Astrocyte of the cerebellum (primary cell): ENCODE data around the gene SLC12A4.
"Not testable (repeated sequence)": the region's sequence is repeated elsewhere in the genome, so short reads cannot be mapped to it uniquely, and the experiment has no call there.

Source experiments
- DNase-seq: peaks from one replicate; pipeline ENCODE4 v3.0.0-alpha.2; 2011; ENCODE audit warnings: low read depth
- H3K4me3 ChIP-seq: 2 replicates; pipeline ENCODE4 v1.5.1; 2011; ENCODE audit warnings: mild to moderate bottlenecking, low read depth, low read length, moderate library complexity
- in situ Hi-C: cut with HindIII; loops from 2 replicates; pipeline ENCODE4 v1.10.0; 2017; ENCODE audit warnings: low sequenced_read_pairs
- TF ChIP-seq, protein P1 (sequence below): IDR thresholded peaks from 2 replicates; pipeline ENCODE4 v1.5.1; 2012; ENCODE audit warnings: low read length, low read depth, moderate library complexity, mild to moderate bottlenecking; ENCODE audit errors: missing control alignments

The SLC12A4 gene

DNA sequence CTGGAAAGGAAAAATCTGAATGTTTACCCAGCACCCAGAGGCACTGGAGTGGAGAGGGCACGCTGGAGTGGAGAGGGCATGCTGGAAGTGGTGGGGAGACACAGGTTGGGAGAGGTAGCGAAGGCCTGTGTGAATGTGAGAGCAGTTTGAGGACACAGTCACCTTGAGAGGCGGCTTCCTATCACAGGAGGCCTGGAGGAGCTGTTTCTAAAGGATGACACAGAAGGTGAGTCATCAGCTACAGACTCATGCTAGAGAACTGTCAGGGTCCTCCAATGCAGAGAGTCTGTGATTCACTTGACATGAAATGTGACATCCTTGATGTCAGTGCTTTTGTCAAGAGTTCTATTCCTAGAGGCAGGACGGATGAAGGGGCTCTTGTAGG is 50.6 kb downstream of the SLC12A4 start:
- in situ Hi-C loops, result loop anchor here (25.0 kb wide), 1 partner anchor 94 kb away; the partner anchor contains the start of genes DDX28, DPEP2NB and DUS2
- H3K4me3 ChIP-seq, result no peak overlapping the region
- TF ChIP-seq, protein P1, sequence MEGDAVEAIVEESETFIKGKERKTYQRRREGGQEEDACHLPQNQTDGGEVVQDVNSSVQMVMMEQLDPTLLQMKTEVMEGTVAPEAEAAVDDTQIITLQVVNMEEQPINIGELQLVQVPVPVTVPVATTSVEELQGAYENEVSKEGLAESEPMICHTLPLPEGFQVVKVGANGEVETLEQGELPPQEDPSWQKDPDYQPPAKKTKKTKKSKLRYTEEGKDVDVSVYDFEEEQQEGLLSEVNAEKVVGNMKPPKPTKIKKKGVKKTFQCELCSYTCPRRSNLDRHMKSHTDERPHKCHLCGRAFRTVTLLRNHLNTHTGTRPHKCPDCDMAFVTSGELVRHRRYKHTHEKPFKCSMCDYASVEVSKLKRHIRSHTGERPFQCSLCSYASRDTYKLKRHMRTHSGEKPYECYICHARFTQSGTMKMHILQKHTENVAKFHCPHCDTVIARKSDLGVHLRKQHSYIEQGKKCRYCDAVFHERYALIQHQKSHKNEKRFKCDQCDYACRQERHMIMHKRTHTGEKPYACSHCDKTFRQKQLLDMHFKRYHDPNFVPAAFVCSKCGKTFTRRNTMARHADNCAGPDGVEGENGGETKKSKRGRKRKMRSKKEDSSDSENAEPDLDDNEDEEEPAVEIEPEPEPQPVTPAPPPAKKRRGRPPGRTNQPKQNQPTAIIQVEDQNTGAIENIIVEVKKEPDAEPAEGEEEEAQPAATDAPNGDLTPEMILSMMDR, result no peak
- no peak for DNase-seq

DNA sequence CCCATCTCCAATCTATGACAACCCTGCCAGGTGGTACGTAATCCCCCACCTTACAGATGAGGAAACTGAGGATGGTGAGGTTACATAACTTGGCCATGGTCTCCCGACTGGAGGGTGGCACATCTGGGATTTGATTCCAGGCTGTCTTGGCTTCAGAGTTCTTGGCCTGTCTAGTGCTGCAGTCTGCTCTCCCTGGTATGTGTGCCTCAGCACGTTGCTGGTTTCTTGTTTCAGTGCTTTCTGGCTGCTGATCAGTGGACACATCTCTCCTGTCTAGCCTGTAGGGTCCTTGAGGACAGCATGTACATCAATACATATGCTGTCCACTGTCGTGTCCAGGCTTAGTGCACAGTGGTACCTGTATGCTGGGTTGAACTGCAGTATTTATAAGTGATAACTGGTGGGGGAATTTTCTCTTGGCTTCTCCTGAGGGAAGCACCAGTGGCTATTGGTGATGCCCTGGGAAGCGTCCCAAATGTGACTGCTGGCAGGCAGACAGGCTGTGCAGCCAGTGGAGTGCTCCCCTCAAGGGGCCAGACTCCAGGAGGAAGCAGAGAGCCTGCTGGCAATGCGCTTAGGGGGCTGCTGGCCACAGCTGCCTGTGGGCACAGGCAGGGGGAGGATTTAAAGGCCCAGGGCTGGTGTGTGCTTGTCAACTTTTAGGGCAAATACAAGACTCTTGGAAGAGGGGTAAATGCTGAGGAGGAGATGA is 51.1 kb downstream of the SLC12A4 start:
- in situ Hi-C loops, result loop anchor here (25.0 kb wide), 1 partner anchor 95 kb away; the partner anchor contains the start of genes DDX28, DPEP2NB and DUS2
- TF ChIP-seq, protein P1, result no peak
- no peak overlapping the region for H3K4me3 ChIP-seq
- no peak for DNase-seq

DNA sequence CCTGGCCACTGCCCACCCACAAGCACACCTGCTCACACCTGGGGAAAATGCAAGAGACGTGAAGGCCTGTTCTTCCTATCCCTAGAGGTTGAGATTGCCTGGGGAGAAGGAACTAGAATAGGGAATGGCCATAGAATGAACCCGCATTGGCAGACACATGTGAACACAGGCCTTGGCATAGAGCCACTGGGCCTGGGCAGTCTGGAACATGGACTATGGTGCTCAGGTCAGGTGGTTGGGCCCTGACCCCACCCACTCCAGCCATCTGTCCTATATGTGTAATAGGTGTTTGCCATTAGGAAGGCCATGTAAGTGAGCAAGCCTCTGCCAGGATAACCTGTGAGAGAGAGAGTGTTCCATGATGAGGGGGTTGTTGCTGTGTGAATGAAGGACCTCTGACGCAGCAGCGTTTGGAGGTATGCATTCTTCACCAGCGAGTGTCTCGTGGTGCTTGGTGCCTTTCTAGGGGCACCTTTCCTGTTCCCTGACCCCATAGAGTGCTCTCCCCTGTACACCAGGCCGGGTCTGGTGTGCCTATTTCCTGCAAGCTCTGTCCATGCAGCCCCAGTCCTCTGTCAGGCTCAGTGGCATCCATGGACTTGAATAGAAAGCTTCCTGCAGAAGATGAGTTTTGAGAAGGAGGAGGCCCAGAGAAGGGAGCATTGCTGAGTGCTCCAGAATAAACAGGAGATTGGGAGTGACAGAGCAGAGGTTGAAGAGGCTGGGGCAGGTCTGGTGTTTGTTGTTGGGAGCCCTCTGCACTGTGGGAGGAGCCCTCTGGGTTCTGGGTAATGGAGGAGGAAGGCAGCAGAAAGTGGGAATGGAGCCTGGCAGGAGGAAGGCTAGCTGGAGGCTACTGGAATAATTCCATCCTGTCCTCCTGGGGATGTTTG is 52.4 kb downstream of the SLC12A4 start:
- in situ Hi-C loops, result loop anchor here (25.0 kb wide), 1 partner anchor 96 kb away; the partner anchor contains the start of genes DDX28, DPEP2NB and DUS2
- DNase-seq, result no peak
- H3K4me3 ChIP-seq, result no peak overlapping the region
- TF ChIP-seq, protein P1, result no peak

DNA sequence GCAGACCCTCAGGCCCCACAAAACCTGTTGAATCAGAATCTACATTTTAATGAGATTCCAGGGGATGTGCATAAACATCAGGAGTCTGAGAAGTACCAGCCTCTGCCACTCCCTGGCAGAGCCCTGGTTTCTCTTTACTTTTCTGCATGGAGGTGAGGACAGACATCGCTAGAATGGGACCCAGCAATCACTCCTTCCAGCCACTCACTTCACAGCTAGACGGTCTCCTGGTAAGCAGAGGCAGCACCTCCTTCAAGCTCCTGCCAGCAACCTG is 53.0 kb downstream of the SLC12A4 start:
- in situ Hi-C loops, result loop anchor here (25.0 kb wide), 1 partner anchor 97 kb away; the partner anchor contains the start of genes DDX28, DPEP2NB and DUS2
- DNase-seq, H3K4me3 ChIP-seq: not testable (repeated sequence)

DNA sequence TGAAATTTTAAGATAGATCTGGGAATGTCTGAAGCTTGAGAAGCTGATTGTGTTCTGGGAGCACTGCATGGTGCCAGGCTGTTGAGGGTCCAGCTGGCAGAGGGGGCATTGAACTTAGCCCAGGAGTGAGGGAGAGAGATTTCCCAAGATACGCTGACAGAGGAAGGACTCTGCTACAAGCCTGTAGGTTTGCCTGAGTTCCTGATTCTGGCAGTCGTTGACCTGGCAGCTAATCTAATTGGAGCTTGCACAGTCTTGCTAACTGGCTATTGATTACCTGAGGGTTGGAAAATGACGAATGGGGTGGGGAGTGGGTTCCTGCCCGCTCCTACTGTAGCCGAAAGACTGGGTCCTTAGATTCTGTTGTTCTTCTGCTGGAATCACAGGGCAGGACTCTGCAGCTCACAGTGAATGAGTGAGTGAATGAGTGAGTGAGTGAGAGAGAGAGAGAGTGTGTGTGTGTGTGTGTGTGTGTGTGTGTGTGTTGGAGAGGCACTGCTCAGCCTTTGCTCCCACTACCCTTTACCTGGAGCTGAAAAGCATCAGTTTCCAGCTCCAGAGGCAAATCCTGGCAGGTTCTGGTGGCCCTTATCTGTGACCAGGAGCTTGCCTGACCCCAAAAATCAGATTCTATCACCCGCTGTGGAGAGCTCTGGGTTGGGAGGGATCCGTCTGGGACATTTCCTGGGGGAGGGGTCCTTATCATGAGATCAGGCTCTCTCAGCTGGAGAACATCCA is 53.5 kb downstream of the SLC12A4 start:
- TF ChIP-seq, protein P1, result no peak
- in situ Hi-C loops, result loop anchor here (5.0 to 25.0 kb wide), 2 partner anchors 93 to 97 kb away; partner anchors contain the start of genes DDX28, DPEP2NB and DUS2
- H3K4me3 ChIP-seq, result no peak overlapping the region
- DNase-seq, result no peak

DNA sequence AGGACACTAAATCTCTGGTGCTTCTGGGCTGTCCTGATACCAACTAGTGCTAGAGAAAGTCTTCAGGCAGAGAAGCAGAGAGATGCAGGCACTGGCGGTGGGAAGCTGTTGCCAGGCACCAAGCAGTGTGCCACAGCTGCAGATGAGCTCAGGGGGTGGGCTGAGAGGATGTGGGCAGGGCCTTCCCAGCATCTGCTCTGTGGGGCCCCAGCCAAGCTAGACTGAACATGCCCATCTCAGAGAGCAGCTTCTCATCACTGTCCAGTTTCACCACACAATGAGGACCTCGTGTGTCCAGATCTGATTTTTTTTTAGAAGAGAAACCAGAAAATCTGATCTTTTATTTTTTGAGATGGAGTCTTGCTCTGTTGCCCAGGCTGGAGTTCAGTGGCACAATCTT is 58.3 kb downstream of the SLC12A4 start:
- DNase-seq, result no peak
- TF ChIP-seq, protein P1, result no peak
- in situ Hi-C loops, result loop anchor here (5.0 to 25.0 kb wide), 2 partner anchors 88 to 102 kb away; partner anchors contain the start of genes DDX28, DPEP2NB and DUS2
- no peak overlapping the region for H3K4me3 ChIP-seq
